A673 (cell line): Measurements from ENCODE around the gene RAD23A. TPM values are rescaled to one million over a fixed set of nuclear protein-coding genes. Genes with fewer than 3 reads are reported as not detected.

ENCODE experiments used
- BruUV-seq: library from RNA; stranded (reverse); fragments of 400-500 nt; replicated peaks from 2 replicates; lab custom pipeline; 2021; lab: Mats Ljungman, UMichigan
- CTCF ChIA-PET: fragments of 300-600 bp; sonication (Branson Sonifier 250); formaldehyde crosslinking; loops from one replicate; lab custom pipeline; 2022; ENCODE audit warnings: antibody characterized with exemption; lab: Charles Lee
- POLR2A ChIA-PET: fragments of 300-600 bp; sonication (Branson Sonifier 250); formaldehyde crosslinking; loops from one replicate; lab custom pipeline; 2022; ENCODE audit warnings: antibody characterized with exemption; ENCODE audit not compliant: low non-redundant PET; lab: Charles Lee
- DNase-seq: peaks from one replicate; pipeline ENCODE4 v3.0.0-alpha.2; 2015; ENCODE audit warnings: low spot score
- H3K27ac ChIP-seq: fragments of 200-600 bp; sonication (generic); 2 replicates; pipeline ENCODE4 v1.5.1; 2016; ENCODE audit warnings: mixed run types, low read depth, mild to moderate bottlenecking, mixed read lengths, antibody characterized with exemption, low read length; ENCODE audit not compliant: poor library complexity, severe bottlenecking
- H3K27me3 ChIP-seq: fragments of 200-600 bp; sonication (generic); replicated peaks from 2 replicates; pipeline ENCODE4 v1.6.1; 2017; ENCODE audit warnings: mixed run types, low read depth, mild to moderate bottlenecking, mixed read lengths, antibody characterized with exemption, low read length; ENCODE audit not compliant: insufficient read depth, poor library complexity
- H3K36me3 ChIP-seq: fragments of 200-600 bp; sonication (generic); 2 replicates; pipeline ENCODE4 v1.6.1; 2016; ENCODE audit warnings: mixed run types, mild to moderate bottlenecking, mixed read lengths, antibody characterized with exemption, low read length; ENCODE audit not compliant: insufficient read depth, poor library complexity, severe bottlenecking
- H3K4me1 ChIP-seq: fragments of 200-600 bp; sonication (generic); 2 replicates; pipeline ENCODE4 v1.6.1; 2017; ENCODE audit warnings: mixed run types, mild to moderate bottlenecking, mixed read lengths, antibody characterized with exemption, low read length; ENCODE audit not compliant: insufficient read depth, poor library complexity, severe bottlenecking
- H3K4me3 ChIP-seq: fragments of 200-600 bp; sonication (generic); 2 replicates; pipeline ENCODE4 v1.5.1; 2016; ENCODE audit warnings: low read depth, mixed run types, mild to moderate bottlenecking, mixed read lengths, low read length; ENCODE audit not compliant: poor library complexity, severe bottlenecking
- H3K9me3 ChIP-seq: fragments of 200-600 bp; sonication (generic); 2 replicates; pipeline ENCODE4 v1.6.1; 2016; ENCODE audit warnings: mixed run types, low read depth, mild to moderate bottlenecking, mixed read lengths, antibody characterized with exemption, low read length; ENCODE audit not compliant: poor library complexity, severe bottlenecking
- CTCF ChIP-seq: fragments of 300-800, 200-600 bp; sonication (generic); conservative IDR thresholded peaks from 2 replicates; pipeline ENCODE4 v1.5.1; 2017; ENCODE audit warnings: low read depth, mild to moderate bottlenecking, antibody characterized with exemption, low read length, moderate library complexity, mixed read lengths
- EZH2 ChIP-seq: fragments of 200-600 bp; sonication (generic); IDR thresholded peaks from 2 replicates; pipeline ENCODE4 v1.6.1; 2017; ENCODE audit warnings: borderline replicate concordance, low read depth, mild to moderate bottlenecking, mixed read lengths, antibody characterized with exemption, low read length; ENCODE audit not compliant: poor library complexity, severe bottlenecking
- intact Hi-C: fragments of 100-400 bp; cut with micrococcal nuclease; formaldehyde crosslinking; loops from one replicate; pipeline ENCODE4 v1.10.0; 2022; ENCODE audit not compliant: unreplicated experiment
- total RNA-seq: library from RNA; stranded (reverse); gene quantifications from 2 replicates; pipeline ENCODE4 v1.2.3, GENCODE V29; 2021

The RAD23A gene
- total RNA-seq, 1 experiment from 2014 or later: 183 TPM

- peak overlapping the region; percentile 97 for H3K27ac ChIP-seq
- H3K9me3 ChIP-seq: no peaks in the 10 kb centered on the region
- peak; percentile 80 for DNase-seq
- TF ChIP-seq EZH2: no peak
- no peak for TF ChIP-seq CTCF
- POLR2A ChIA-PET: interaction anchor here (0.6 kb wide), 1 partner anchor 71 kb away, joined by 3 read pairs; no protein-coding TSS in a partner anchor
- H3K4me3 ChIP-seq: peak overlapping the region; percentile 98
- peaks cover 83% of the 10 kb centered on the region for H3K36me3 ChIP-seq
- no TSS peak for BruUV-seq
- intact Hi-C loops: no loop called here
- H3K27me3 ChIP-seq: no peaks in the 10 kb centered on the region
- peaks cover 15% of the 10 kb centered on the region for H3K4me1 ChIP-seq
- CTCF ChIA-PET: interaction anchor here (1.0 kb wide), 1 partner anchor 19 kb away, joined by 3 read pairs; no protein-coding TSS in a partner anchor
These were observed 545 bp downstream of the RAD23A start for GRCh38 chr19:12946092-12946721.

GRCh38 chr19:12946731-12947496 lies 1.3 kb downstream of the RAD23A start:
- Histone ChIP-seq H3K36me3 (peaks cover 83% of the 10 kb centered on the region), H3K27me3 (no peaks in the 10 kb centered on the region), H3K4me1 (peaks cover 14% of the 10 kb centered on the region), H3K4me3 (peak overlapping the region; percentile 98), H3K9me3 (no peaks in the 10 kb centered on the region), H3K27ac (peak overlapping the region; percentile 97)
- TSS peak; percentile 29 for BruUV-seq
- ChIA-PET POLR2A (interaction anchor here (0.6 kb wide), 1 partner anchor 71 kb away, joined by 3 read pairs; no protein-coding TSS in a partner anchor), CTCF (interaction anchor here (0.6 to 1.0 kb wide), 2 partner anchors 19 to 21 kb away, joined by 3 to 5 read pairs; no protein-coding TSS in a partner anchor)
- intact Hi-C loops: no loop called here
- no peak for DNase-seq
- TF ChIP-seq CTCF: no peak
- TF ChIP-seq EZH2: no peak

DNA sequence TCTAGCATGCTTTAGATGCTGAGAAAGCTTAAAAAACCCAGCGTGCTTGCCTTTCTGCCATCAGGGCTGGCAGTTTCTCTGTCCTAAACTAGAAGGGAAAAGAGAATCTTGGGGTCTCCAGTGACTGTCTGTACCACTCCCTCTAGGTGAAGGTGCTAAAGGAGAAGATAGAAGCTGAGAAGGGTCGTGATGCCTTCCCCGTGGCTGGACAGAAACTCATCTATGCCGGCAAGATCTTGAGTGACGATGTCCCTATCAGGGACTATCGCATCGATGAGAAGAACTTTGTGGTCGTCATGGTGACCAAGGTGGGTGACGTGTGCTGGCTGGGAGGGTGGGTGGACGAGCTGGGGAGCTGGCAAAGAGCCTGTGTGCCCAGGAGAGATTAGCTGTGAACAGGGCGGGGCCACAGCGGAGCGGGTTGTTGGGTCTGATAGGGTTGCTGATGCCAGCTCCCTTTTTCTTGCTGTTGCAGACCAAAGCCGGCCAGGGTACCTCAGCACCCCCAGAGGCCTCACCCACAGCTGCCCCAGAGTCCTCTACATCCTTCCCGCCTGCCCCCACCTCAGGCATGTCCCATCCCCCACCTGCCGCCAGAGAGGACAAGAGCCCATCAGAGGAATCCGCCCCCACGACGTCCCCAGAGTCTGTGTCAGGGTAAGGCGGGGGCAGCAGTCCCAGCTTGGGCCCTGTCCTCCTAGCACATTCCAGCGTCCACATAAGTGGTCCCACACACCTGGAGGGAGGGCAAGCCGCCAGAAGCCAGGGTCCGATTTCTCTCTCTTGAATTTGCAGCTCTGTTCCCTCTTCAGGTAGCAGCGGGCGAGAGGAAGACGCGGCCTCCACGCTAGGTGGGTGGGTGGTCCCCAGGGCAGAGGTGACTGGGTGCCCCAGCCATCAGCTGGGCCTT lies 2.3 kb downstream of the RAD23A start:
- no peak for DNase-seq
- H3K27ac ChIP-seq: peak overlapping the region; percentile 97
- TF ChIP-seq CTCF (no peak), EZH2 (no peak)
- H3K27me3 ChIP-seq: no peaks in the 10 kb centered on the region
- intact Hi-C loops: no loop called here
- H3K36me3 ChIP-seq: peaks cover 83% of the 10 kb centered on the region
- peaks cover 19% of the 10 kb centered on the region for H3K4me1 ChIP-seq
- ChIA-PET POLR2A (no interaction called here), CTCF (interaction anchor here (0.6 kb wide), 1 partner anchor 20 kb away, joined by 5 read pairs; no protein-coding TSS in a partner anchor)
- H3K9me3 ChIP-seq: no peaks in the 10 kb centered on the region
- BruUV-seq: no TSS peak
- peak overlapping the region; percentile 98 for H3K4me3 ChIP-seq
